Peyer's patch (tissue), 4 donors: ENCODE measurements around the gene MTG1.

Source experiments
- CTCF ChIP-seq, 6 experiments: fragments of 450-650 bp in 4 of 6; fragments of 200-600 bp in 2 of 6; sonication (generic) in 1 of 6; IDR thresholded peaks; one replicate each; pipeline ENCODE4 v1.5.1; 2017 to 2019; ENCODE audit warnings: antibody characterized with exemption in 6 of 6, mild to moderate bottlenecking in 3 of 6, moderate library complexity in 1 of 6
- POLR2A ChIP-seq, 2 donors: fragments of 450-650 bp; IDR thresholded peaks; one replicate each; pipeline ENCODE4 v1.5.1; 2017; ENCODE audit warnings: antibody characterized with exemption in 2 of 2, mild to moderate bottlenecking in 2 of 2, moderate library complexity in 2 of 2

DNA sequence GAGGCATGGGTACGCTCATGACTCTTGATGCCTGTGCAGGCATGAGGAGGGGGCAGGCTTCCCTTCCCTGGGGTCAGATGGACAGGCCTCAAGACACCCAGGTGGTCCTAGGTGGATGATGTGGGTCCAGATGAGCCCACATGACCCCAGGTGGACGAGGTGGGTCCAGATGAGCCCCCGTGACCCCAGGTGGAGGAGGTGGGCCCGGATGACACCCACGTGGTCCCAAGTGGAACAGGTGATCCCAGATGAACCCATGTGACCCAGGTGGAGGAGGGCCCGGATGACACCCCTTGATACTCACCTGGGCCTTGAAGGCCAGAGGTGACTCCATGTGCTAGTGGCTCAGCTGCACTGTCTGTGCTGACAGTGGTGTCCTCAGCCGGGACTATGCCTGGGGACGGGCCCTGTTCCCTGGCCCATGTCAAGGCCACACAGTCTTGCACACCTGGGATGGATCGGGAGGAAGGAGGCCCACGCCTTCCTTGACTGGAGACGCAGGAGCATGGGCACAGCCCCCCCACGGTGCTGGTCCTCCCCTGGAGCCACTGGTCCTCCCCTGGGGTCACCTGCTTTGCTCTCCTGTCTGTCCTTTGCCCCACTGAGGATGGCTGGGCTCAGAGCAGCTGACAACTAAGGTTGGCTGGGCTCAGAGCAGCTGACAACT is 43.5 kb upstream of the MTG1 start:
- TF ChIP-seq CTCF (IDR thresholded peaks at IDR 0.05): no peak
- no peak for TF ChIP-seq POLR2A (IDR thresholded peaks at IDR 0.05)
